GM12878 (cell line): Measurements from ENCODE around the gene ULBP2. TPM values are rescaled to one million over a fixed set of nuclear protein-coding genes. Genes with fewer than 3 reads are reported as not detected.

ENCODE experiments used
- ATAC-seq: fragments of 200-7000 bp; cut with Tn5 transposase; 3 replicates; pipeline ENCODE4 v1.9.1; 2020; ENCODE audit warnings: mild to moderate bottlenecking, moderate library complexity
- BruUV-seq: library from RNA; stranded (reverse); fragments of 400-500 nt; replicated peaks from 2 replicates; lab custom pipeline; 2021; lab: Mats Ljungman, UMichigan
- CTCF ChIA-PET: fragments of 300-600 bp; sonication (Branson Sonifier 250); formaldehyde crosslinking; extraction: SDS; loops from one replicate; lab custom pipeline; 2021; ENCODE audit warnings: inconsistent platforms; lab: Yijun Ruan, JAX
- POLR2A ChIA-PET: fragments of 350-600 bp; formaldehyde crosslinking; extraction: SDS; loops from one replicate; lab custom pipeline; 2021; ENCODE audit warnings: inconsistent platforms; lab: Charles Lee
- RAD21 ChIA-PET: fragments of 300-600 bp; sonication (Branson Sonifier 250); formaldehyde crosslinking; loops from one replicate; lab custom pipeline; 2023; ENCODE audit warnings: antibody characterized with exemption; ENCODE audit not compliant: unreplicated experiment; lab: Charles Lee
- SMC1A ChIA-PET: fragments of 300-600 bp; sonication (Branson Sonifier 250); formaldehyde crosslinking; loops from one replicate; lab custom pipeline; 2023; ENCODE audit not compliant: unreplicated experiment, uncharacterized antibody; lab: Charles Lee
- DNase-seq: peaks from one replicate; pipeline ENCODE4 v3.0.0-alpha.2; 2011; ENCODE audit warnings: low read depth, low spot score
- FAIRE-seq: peaks from 3 replicates; lab custom pipeline; 2011; peaks lifted over from hg19 to GRCh38; lab: Jason Lieb, UNC
- H2AFZ ChIP-seq: 2 replicates; pipeline ENCODE4 v1.6.0; 2011; ENCODE audit warnings: low read depth, low read length, control low read depth; ENCODE audit not compliant: control insufficient read depth
- H3K27ac ChIP-seq: 2 replicates; pipeline ENCODE4 v1.5.1; 2011; ENCODE audit warnings: control low read depth; ENCODE audit not compliant: control insufficient read depth, insufficient read depth
- H3K27me3 ChIP-seq, 2 experiments: replicated peaks in 1 of 2; 2 replicates each; pipeline versions ENCODE4 v1.6.0 to v1.6.1; 2011; ENCODE audit warnings: low read length in 1 of 2; ENCODE audit not compliant: control insufficient read depth in 2 of 2, insufficient read depth in 2 of 2
- H3K36me3 ChIP-seq, 2 experiments: 2 replicates each; pipeline ENCODE4 v1.5.1; 2011; ENCODE audit warnings: low read length in 1 of 2; ENCODE audit not compliant: control insufficient read depth in 2 of 2, insufficient read depth in 2 of 2
- H3K4me1 ChIP-seq: 2 replicates; pipeline ENCODE4 v1.6.1; 2011; ENCODE audit warnings: mild to moderate bottlenecking, low read length, moderate library complexity, mixed read lengths; ENCODE audit not compliant: control insufficient read depth, insufficient read depth
- H3K4me2 ChIP-seq: 2 replicates; pipeline ENCODE4 v1.6.0; 2011; ENCODE audit warnings: control low read depth; ENCODE audit not compliant: control insufficient read depth, insufficient read depth
- H3K4me3 ChIP-seq: fragments of 200-600 bp; sonication (generic); 2 replicates; pipeline ENCODE4 v1.5.1; 2016
- H3K79me2 ChIP-seq: 2 replicates; pipeline ENCODE4 v1.6.0; 2011; ENCODE audit warnings: low read length; ENCODE audit not compliant: control insufficient read depth, insufficient read depth
- H3K9ac ChIP-seq: 2 replicates; pipeline ENCODE4 v1.8.0; 2011; ENCODE audit warnings: low read length, control low read depth, mixed read lengths; ENCODE audit not compliant: control insufficient read depth, insufficient read depth
- H3K9me3 ChIP-seq: replicated peaks from 3 replicates; pipeline ENCODE4 v1.5.1; 2011; ENCODE audit warnings: mild to moderate bottlenecking, low read length; ENCODE audit not compliant: control insufficient read depth, insufficient read depth
- H4K20me1 ChIP-seq: 2 replicates; pipeline ENCODE4 v1.6.0; 2011; ENCODE audit not compliant: control insufficient read depth, insufficient read depth
- CTCF ChIP-seq, 3 experiments: IDR thresholded peaks in 2 of 3; conservative IDR thresholded peaks in 1 of 3; 2 replicates each; pipeline ENCODE4 v1.5.1; 2011; ENCODE audit warnings: low read depth in 3 of 3, low read length in 3 of 3, mild to moderate bottlenecking in 3 of 3, control low read depth in 2 of 3, moderate library complexity in 2 of 3, inconsistent platforms in 1 of 3, mixed read lengths in 1 of 3; ENCODE audit not compliant: control insufficient read depth in 2 of 3, insufficient read depth in 1 of 3; ENCODE audit errors: extremely low read depth in 1 of 3
- HSF1 ChIP-seq: fragments of 150-350 bp; IDR thresholded peaks from 2 replicates; pipeline ENCODE4 v1.6.1; 2014; ENCODE audit warnings: mild to moderate bottlenecking, low read depth, low read length
- PKNOX1 ChIP-seq: fragments of 450-650 bp; IDR thresholded peaks from 2 replicates; pipeline ENCODE4 v1.6.1; 2016; ENCODE audit warnings: mild to moderate bottlenecking
- WGBS: methylation state at CpG from one replicate; pipeline ENCODE4 v1.1.6; 2016; ENCODE audit warnings: low lambda C conversion rate; ENCODE audit not compliant: insufficient replicate concordance, insufficient coverage; ENCODE audit errors: missing lambda C conversion rate; 5-methylcytosine and 5-hydroxymethylcytosine counted together
- in situ Hi-C: fragments of 300-500 bp; cut with MboI; formaldehyde crosslinking; loops from 9 replicates; pipeline ENCODE4 v1.14.3; 2018; ENCODE audit warnings: mixed read lengths
- intact Hi-C: fragments of 100-400 bp; cut with micrococcal nuclease; formaldehyde crosslinking; loops from one replicate; pipeline ENCODE4 v1.14.2; 2022; ENCODE audit not compliant: unreplicated experiment
- polyA plus RNA-seq, 11 experiments: library from polyadenylated mRNA; depleted of rRNA in 4 of 11; unstranded in 6 of 11; stranded (reverse) in 5 of 11; fragments of >200 nt; fragmentation: Nextera tagmentation in 4 of 11; fragmentation: Illumina TruSeq in 1 of 11; extraction: Ambion mirVana in 4 of 11; extraction: Trizol in 1 of 11; gene quantifications; 1 replicate in 1 of 11; 2 replicates in 10 of 11; pipeline versions ENCODE4 v1.2.1 to v1.2.3, GENCODE V29; 2011 to 2016; ENCODE audit warnings: inconsistent platforms in 2 of 11, missing spikeins in 2 of 11, low read depth in 1 of 11
- total RNA-seq, 4 experiments: library from RNA; depleted of rRNA in 3 of 4; stranded (reverse); fragments of >200 nt in 3 of 4; fragmentation: Illumina TruSeq in 1 of 4; extraction: Trizol in 1 of 4; gene quantifications; 2 replicates each; pipeline versions ENCODE4 v1.2.1 to v1.2.3, GENCODE V29; 2013 to 2021

The ULBP2 gene
- total and polyA plus RNA-seq, 10 of the 15 experiments (the other 5 are each of a cell fraction or from before 2014, with no cell fraction given): 0.16 to 2.5 (median 0.22) TPM; not detected in 3

GRCh38 chr6:149929422-149929821 is 12.4 kb upstream of the ULBP2 start:
- H3K79me2 ChIP-seq: no peaks in the 10 kb centered on the region
- BruUV-seq: no TSS peak
- no peaks in the 10 kb centered on the region for H3K36me3 ChIP-seq
- no peaks in the 10 kb centered on the region for H3K4me1 ChIP-seq
- ChIA-PET SMC1A (no interaction called here), POLR2A (no interaction called here), CTCF (interaction anchor here (0.7 to 1.5 kb wide), 2 partner anchors 63 to 88 kb away, joined by 3 to 9 read pairs; no protein-coding TSS in a partner anchor), RAD21 (no interaction called here)
- no peak overlapping the region for H3K4me3 ChIP-seq
- FAIRE-seq: no peak
- 0 out of 3 replicates have a peak, but pooled peaks have one; percentile 25 for ATAC-seq
- 3% methylated on average over 3 of the region's 3 CpGs for WGBS
- H3K9ac ChIP-seq: no peak overlapping the region
- H2AFZ ChIP-seq: no peak overlapping the region
- in situ Hi-C loops: loop anchor here (5.0 kb wide), 1 partner anchor 97 kb away; no protein-coding TSS in a partner anchor
- peaks cover 4 to 12% of the 10 kb centered on the region in 2 experiments for H3K27me3 ChIP-seq
- no peak for DNase-seq
- no peak overlapping the region for H3K4me2 ChIP-seq
- H4K20me1 ChIP-seq: no peaks in the 10 kb centered on the region; the same call in 1 of the 2 replicates
- H3K9me3 ChIP-seq: no peaks in the 10 kb centered on the region
- H3K27ac ChIP-seq: no peak overlapping the region
- intact Hi-C loops: no loop called here
- TF ChIP-seq PKNOX1: no peak
- TF ChIP-seq HSF1: no peak
- peak; percentile 18 to 50 (median 19); a peak in 4 of 6 replicates for TF ChIP-seq CTCF (IDR thresholded peaks at IDR 0.05 in 2 of 3, conservative IDR thresholded peaks at IDR 0.05 in 1 of 3; ENCODE audit: control insufficient read depth in 2 of 3, extremely low read depth in 1 of 3, insufficient read depth in 1 of 3, low read depth in 3 of 3, low read length in 3 of 3)
